ENCODE measurements around the gene ZNF100.

DNA sequence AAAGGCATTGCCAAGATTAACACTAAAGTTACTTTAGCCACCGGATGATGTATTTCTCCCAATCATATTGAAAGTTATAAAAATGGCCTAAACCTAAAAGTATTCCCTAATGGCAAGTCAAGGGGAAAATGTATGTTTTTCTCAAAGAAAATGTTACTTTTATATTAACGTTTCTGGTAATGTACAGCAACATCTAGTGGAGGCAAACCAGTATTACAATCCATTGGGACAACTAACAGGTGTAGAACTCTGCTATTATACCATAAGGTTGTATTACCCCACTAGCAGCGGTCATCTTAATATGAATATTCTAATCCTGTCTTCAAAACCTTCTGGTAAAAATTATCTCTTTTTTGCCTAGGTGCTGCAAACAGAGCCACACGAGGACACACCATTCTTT, 69.2 kb downstream of the ZNF100 start:
- peak in 5 of 7 experiments; percentile 6 to 63 (median 37) for TF ChIP-seq CTCF (IDR thresholded peaks at IDR 0.05)
- TF ChIP-seq POLR2AphosphoS5 (IDR thresholded peaks at IDR 0.05): no peak
- no peak for TF ChIP-seq POLR2A (IDR thresholded peaks at IDR 0.05)

Data from stomach (tissue), 4 donors.